Mucosa of stomach (tissue), 1 donor: ENCODE results near the gene SLC35B4.

Source experiments
- H3K27me3 ChIP-seq: one replicate; pipeline ENCODE4 v1.7.0; 2013; ENCODE audit warnings: mild to moderate bottlenecking, low read length; ENCODE audit not compliant: control insufficient read depth, insufficient read depth
- H3K36me3 ChIP-seq: one replicate; pipeline ENCODE4 v1.7.0; 2013; ENCODE audit warnings: low read length; ENCODE audit not compliant: control insufficient read depth, insufficient read depth
- H3K4me1 ChIP-seq: one replicate; pipeline ENCODE4 v1.7.0; 2013; ENCODE audit warnings: mild to moderate bottlenecking, low read length; ENCODE audit not compliant: control insufficient read depth, insufficient read depth
- H3K4me3 ChIP-seq: one replicate; pipeline ENCODE4 v1.7.0; 2013; ENCODE audit warnings: low read length
- H3K9ac ChIP-seq: one replicate; pipeline ENCODE4 v1.7.0; 2013; ENCODE audit warnings: mild to moderate bottlenecking, low read length, moderate library complexity
- H3K9me3 ChIP-seq: one replicate; pipeline ENCODE4 v1.7.0; 2013; ENCODE audit warnings: mild to moderate bottlenecking, low read length, moderate library complexity; ENCODE audit not compliant: control insufficient read depth
- donor health status: Pancreatic carcinoma.

Gene SLC35B4

GRCh38 chr7:134280508-134280907 is 36.2 kb downstream of the SLC35B4 start:
- Histone ChIP-seq H3K4me3 (no peak overlapping the region), H3K4me1 (no peaks in the 10 kb centered on the region), H3K36me3 (no peaks in the 10 kb centered on the region), H3K9ac (no peak overlapping the region), H3K27me3 (no peaks in the 10 kb centered on the region), H3K9me3 (no peaks in the 10 kb centered on the region)

DNA sequence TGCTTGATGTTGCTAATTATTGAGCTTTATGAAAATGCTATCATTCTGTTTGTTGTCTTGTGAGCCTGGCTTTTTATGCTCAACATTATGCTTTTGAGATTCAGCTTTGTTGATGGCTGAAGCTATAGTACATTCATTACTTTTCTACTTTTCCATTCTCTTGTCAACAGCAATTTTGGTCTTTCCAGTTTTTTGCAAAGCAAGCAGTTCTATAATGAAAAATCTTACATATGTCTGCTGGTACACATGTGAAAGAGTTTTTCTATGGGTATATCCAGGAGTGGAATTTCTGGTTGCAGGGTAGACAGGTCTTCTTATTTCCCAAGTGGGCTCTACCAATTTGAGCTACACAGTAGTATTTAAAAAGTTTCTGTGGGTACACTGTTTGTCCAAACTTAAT is 36.8 kb downstream of the SLC35B4 start:
- no peak overlapping the region for H3K9ac ChIP-seq
- H3K9me3 ChIP-seq, result no peaks in the 10 kb centered on the region
- no peak overlapping the region for H3K4me3 ChIP-seq
- H3K36me3 ChIP-seq, result no peaks in the 10 kb centered on the region
- no peaks in the 10 kb centered on the region for H3K27me3 ChIP-seq
- H3K4me1 ChIP-seq, result no peaks in the 10 kb centered on the region

GRCh38 chr7:134279336-134279735 is 37.4 kb downstream of the SLC35B4 start:
- H3K27me3 ChIP-seq, result no peaks in the 10 kb centered on the region
- H3K4me1 ChIP-seq, result no peaks in the 10 kb centered on the region
- no peak overlapping the region for H3K4me3 ChIP-seq
- no peaks in the 10 kb centered on the region for H3K36me3 ChIP-seq
- H3K9ac ChIP-seq, result no peak overlapping the region
- H3K9me3 ChIP-seq, result no peaks in the 10 kb centered on the region

DNA sequence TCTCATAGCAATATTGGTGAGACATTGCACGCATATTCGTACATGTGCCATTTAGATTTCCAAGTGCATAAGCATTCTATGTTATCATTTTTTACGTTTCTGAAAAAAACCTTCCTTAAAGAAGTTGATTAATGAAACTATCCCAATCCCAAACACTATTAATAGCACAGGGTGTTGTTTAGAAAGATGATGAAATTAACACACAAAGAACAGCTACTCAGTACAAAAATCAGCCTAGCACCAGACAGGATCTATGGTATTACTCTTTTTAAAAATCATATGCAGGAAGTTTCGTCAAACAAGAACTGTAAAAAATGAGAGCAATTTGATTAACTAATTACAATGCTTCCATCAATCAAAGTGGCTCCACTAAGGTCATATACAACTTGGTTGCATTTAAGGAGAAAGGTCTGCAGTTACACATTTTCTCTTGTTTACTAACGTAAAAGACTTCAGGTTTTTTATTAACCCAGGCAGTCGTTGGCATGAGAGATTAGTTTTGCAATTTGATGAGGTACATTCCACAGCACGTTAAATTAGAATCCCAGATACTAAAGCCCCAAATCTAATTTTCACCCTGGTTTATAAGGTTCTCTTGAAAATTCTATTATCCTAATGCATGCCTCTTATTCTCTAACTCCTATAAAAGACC is 38.1 kb downstream of the SLC35B4 start:
- Histone ChIP-seq H3K4me3 (no peak overlapping the region), H3K27me3 (no peaks in the 10 kb centered on the region), H3K9me3 (no peaks in the 10 kb centered on the region), H3K9ac (no peak overlapping the region), H3K36me3 (no peaks in the 10 kb centered on the region), H3K4me1 (no peaks in the 10 kb centered on the region)

DNA sequence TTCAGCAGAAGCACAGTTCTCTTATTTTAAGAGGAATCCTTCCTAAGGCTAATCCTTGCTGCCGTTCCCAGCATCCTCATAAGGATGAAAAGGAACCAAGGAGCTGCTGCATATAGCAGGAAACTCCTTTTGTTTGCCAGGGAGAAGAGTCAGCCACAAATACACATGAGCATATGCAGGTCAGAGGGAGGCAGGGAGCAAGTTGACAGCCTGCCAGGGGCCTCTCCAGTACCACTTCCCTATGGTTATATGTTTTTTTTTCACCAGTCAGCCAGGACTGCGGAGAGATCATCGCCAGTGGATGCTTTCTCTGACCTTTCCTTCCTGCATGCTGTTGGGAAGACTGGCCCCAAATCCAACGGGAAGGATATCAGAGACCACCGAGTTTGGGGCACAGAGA is 39.8 kb downstream of the SLC35B4 start:
- H3K9ac ChIP-seq, result no peak overlapping the region
- no peak overlapping the region for H3K4me3 ChIP-seq
- H3K36me3 ChIP-seq, result no peaks in the 10 kb centered on the region
- H3K9me3 ChIP-seq, result no peaks in the 10 kb centered on the region
- H3K27me3 ChIP-seq, result no peaks in the 10 kb centered on the region
- no peaks in the 10 kb centered on the region for H3K4me1 ChIP-seq

GRCh38 chr7:134262322-134262721 is 54.4 kb downstream of the SLC35B4 start:
- no peaks in the 10 kb centered on the region for H3K27me3 ChIP-seq
- H3K4me1 ChIP-seq, result no peaks in the 10 kb centered on the region
- no peak overlapping the region for H3K9ac ChIP-seq
- no peaks in the 10 kb centered on the region for H3K9me3 ChIP-seq
- H3K36me3 ChIP-seq, result no peaks in the 10 kb centered on the region
- H3K4me3 ChIP-seq, result no peak overlapping the region

GRCh38 chr7:134255814-134256213 is 60.9 kb downstream of the SLC35B4 start:
- Histone ChIP-seq H3K4me1 (no peaks in the 10 kb centered on the region), H3K9ac (no peak overlapping the region), H3K9me3 (no peaks in the 10 kb centered on the region), H3K36me3 (no peaks in the 10 kb centered on the region), H3K27me3 (no peaks in the 10 kb centered on the region), H3K4me3 (no peak overlapping the region)

DNA sequence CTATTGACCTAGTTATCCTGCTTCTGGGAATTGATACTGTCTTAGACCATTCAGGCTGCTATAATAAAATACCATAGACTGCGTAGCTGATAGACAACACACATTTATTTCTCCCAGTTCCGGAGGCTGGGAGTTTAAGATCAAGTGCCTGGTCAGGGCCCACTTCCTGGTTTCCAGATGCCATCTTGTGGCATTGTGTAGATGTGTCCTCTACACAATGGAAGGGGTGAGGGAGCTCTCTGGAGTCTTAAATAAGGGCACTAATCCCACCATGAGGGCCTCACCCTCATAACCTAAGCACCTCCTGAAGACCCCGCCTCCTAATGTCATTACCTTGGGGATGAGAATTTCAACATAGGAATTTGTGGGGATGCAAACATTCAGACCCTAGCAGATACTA is 62.4 kb downstream of the SLC35B4 start:
- no peaks in the 10 kb centered on the region for H3K4me1 ChIP-seq
- no peaks in the 10 kb centered on the region for H3K27me3 ChIP-seq
- no peaks in the 10 kb centered on the region for H3K9me3 ChIP-seq
- H3K36me3 ChIP-seq, result no peaks in the 10 kb centered on the region
- no peak overlapping the region for H3K9ac ChIP-seq
- H3K4me3 ChIP-seq, result no peak overlapping the region

DNA sequence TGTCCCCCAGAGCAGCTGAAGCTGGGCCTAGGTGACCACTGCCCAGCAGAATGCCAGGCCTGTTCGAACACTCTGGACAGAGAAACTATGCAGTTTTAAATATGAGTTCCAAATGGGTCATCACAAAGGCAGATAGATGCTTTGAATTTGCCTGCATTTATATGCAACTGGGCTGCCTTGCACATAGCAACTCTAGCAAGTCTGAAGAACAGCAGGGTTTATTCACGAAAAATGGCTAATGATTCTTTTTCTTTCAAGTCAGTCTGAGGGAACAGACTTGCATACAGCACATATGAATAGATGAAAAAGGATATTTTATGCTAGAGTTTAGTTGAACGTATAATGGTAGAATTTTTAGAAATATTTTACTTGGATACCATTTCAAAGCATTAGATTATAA is 68.5 kb downstream of the SLC35B4 start:
- no peaks in the 10 kb centered on the region for H3K9me3 ChIP-seq
- no peak overlapping the region for H3K9ac ChIP-seq
- no peaks in the 10 kb centered on the region for H3K4me1 ChIP-seq
- no peaks in the 10 kb centered on the region for H3K36me3 ChIP-seq
- no peaks in the 10 kb centered on the region for H3K27me3 ChIP-seq
- no peak overlapping the region for H3K4me3 ChIP-seq

DNA sequence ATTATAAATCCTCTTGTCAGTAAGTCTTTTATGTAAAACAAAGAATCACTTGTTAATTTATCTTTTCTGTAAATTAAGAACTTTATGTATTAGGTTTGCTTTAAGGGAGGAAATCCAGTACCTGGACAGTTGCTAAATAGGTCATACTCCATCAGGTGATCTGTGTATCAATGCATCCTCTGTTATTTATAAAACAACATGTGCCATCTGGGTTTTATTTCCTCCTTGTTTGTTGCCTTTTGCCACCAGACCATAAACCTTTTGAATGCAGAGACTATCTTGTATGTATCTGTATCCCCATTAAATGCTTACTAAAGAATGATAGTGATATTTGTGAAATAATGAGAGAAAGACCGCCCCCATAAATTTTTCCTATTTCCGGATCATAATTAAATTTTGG is 70.0 kb downstream of the SLC35B4 start:
- H3K9me3 ChIP-seq, result no peaks in the 10 kb centered on the region
- no peaks in the 10 kb centered on the region for H3K27me3 ChIP-seq
- no peaks in the 10 kb centered on the region for H3K4me1 ChIP-seq
- H3K36me3 ChIP-seq, result no peaks in the 10 kb centered on the region
- H3K4me3 ChIP-seq, result no peak overlapping the region
- no peak overlapping the region for H3K9ac ChIP-seq

DNA sequence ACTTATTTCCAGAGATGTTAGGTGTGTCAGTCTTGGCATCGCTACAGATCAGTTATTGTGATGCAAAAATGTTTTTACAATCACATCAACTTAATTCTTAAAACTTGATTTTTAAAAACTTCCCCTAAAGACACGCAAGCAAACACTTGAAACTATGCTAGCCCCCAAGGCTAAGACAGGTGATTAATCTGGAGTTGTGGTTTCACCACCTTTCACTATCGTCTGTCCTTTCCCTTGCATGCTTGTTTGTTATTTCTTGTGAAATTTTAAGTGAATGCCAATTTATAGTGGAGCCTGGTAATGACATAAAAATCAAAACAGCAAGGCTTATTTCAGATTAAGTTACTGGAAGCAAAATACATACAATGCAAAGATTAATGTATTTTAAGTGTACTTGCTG is 70.4 kb downstream of the SLC35B4 start:
- Histone ChIP-seq H3K4me1 (no peaks in the 10 kb centered on the region), H3K9ac (no peak overlapping the region), H3K36me3 (no peaks in the 10 kb centered on the region), H3K9me3 (no peaks in the 10 kb centered on the region), H3K27me3 (no peaks in the 10 kb centered on the region), H3K4me3 (no peak overlapping the region)

DNA sequence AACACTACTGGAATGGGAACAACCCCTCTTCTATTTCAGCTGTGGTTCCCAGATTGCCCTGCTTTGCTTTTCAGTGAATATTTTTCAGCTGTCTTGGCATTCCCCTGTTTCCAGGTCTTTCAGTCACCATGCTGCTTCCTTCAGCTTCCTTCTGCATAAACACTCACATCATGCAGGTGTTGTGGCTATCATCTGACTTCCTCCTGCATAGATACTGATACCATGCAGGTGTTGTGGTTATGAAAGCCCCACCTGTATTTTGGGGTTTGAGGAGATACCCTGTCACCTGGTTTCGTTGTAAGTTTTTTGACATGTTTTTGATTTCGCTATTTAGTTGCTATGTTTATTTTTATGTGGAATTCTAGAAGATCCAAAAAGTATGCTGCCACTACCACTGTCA is 71.5 kb downstream of the SLC35B4 start:
- H3K4me3 ChIP-seq, result no peak overlapping the region
- no peak overlapping the region for H3K9ac ChIP-seq

More for the DNA sequence above, 71.5 kb downstream of the SLC35B4 start:
- Histone ChIP-seq H3K4me1 (no peaks in the 10 kb centered on the region), H3K27me3 (no peaks in the 10 kb centered on the region), H3K36me3 (no peaks in the 10 kb centered on the region), H3K9me3 (no peaks in the 10 kb centered on the region)
